ENCODE measurements around the gene BICRA. TPM values are rescaled to one million over a fixed set of nuclear protein-coding genes. Genes with fewer than 3 reads are reported as not detected.
A peak's percentile ranks its signal among the peaks of the same experiment; 100 is the strongest.

The BICRA gene
- total and polyA plus RNA-seq, 9 of the 15 experiments (the other 6 are each of a cell fraction or from before 2014, with no cell fraction given), result 0.01 to 8.8 (median 1.2) TPM

- H4K20me1 ChIP-seq (replicated peaks; ENCODE audit: control insufficient read depth, insufficient read depth, low read length), result no peaks in the 10 kb centered on the region
- no peaks in the 10 kb centered on the region for H3K9me1 ChIP-seq (ENCODE audit: control insufficient read depth, insufficient read depth, low read length)
- no peaks in the 10 kb centered on the region for H3K79me2 ChIP-seq (ENCODE audit: control insufficient read depth, insufficient read depth, low read length)
- in situ Hi-C loops (cut with MboI), result loop anchor here (5.0 kb wide), 1 partner anchor 259 kb away; no protein-coding TSS in a partner anchor
- no peak for ATAC-seq
- H3K27me3 ChIP-seq (ENCODE audit: control insufficient read depth in 2 of 2, insufficient read depth in 2 of 2, low read length in 2 of 2), result no peaks in the 10 kb centered on the region
- no TSS peak for BruUV-seq (replicated peaks)
- no peak overlapping the region for H3K4me2 ChIP-seq (ENCODE audit: insufficient read depth, low read length)
- no peak for FAIRE-seq
- H3K36me3 ChIP-seq (ENCODE audit: control insufficient read depth, insufficient read depth, low read length), result peaks cover 23% of the 10 kb centered on the region; the same call in 2 of the 3 replicates
- TF ChIP-seq EGR1 (conservative IDR thresholded peaks at IDR 0.05) (0 out of 2 replicates have a peak, but pooled peaks have one; percentile 7), TAF9B (IDR thresholded peaks at IDR 0.05; ENCODE audit: partially characterized antibody) (no peak)
- no peak overlapping the region for H3K27ac ChIP-seq (ENCODE audit: extremely low read depth, low read depth, low read length)
- WGBS (ENCODE audit: insufficient coverage, low coverage, missing lambda C conversion rate), result 79% methylated on average over 7 of the region's 8 CpGs
- no peak for DNase-seq (ENCODE audit: extremely low read depth in 1 of 4, low spot score in 3 of 4)
- intact Hi-C loops (cut with micrococcal nuclease), result loop anchor here (5.0 to 10.0 kb wide), 3 partner anchors 94 to 402 kb away; partner anchors contain the start of gene NAPA
- 0 out of 4 replicates have a peak overlapping the region, but pooled peaks of 1 of the 2 experiments have one; percentile 17 for H3K9ac ChIP-seq (ENCODE audit: insufficient read depth in 1 of 2, low read depth in 2 of 2, low read length in 2 of 2)
- H3K4me1 ChIP-seq (replicated peaks in 1 of 2; ENCODE audit: control insufficient read depth in 2 of 2, insufficient read depth in 2 of 2, low read length in 2 of 2), result peaks cover 0 to 24% of the 10 kb centered on the region in 2 experiments; a peak in 2 of 5 replicates
- CTCF ChIA-PET (ENCODE audit: low intra/inter-chr PET ratio), result interaction anchor here (0.8 to 5.6 kb wide), 2 partner anchors 11 to 260 kb away, joined by 3 to 79 read pairs; no protein-coding TSS in a partner anchor
- no peaks in the 10 kb centered on the region for H3K9me3 ChIP-seq (replicated peaks; ENCODE audit: control insufficient read depth, insufficient read depth, low read depth, low read length)
- no peak overlapping the region for H3K4me3 ChIP-seq
- POLR2A ChIA-PET, result interaction anchor here (1.2 kb wide), 1 partner anchor 12 kb away, joined by 4 read pairs; no protein-coding TSS in a partner anchor
- no peak overlapping the region for H2AFZ ChIP-seq (ENCODE audit: low read depth, low read length)
Measured at GRCh38 chr19:47696635-47697034, 87.7 kb downstream of the BICRA start.

DNA sequence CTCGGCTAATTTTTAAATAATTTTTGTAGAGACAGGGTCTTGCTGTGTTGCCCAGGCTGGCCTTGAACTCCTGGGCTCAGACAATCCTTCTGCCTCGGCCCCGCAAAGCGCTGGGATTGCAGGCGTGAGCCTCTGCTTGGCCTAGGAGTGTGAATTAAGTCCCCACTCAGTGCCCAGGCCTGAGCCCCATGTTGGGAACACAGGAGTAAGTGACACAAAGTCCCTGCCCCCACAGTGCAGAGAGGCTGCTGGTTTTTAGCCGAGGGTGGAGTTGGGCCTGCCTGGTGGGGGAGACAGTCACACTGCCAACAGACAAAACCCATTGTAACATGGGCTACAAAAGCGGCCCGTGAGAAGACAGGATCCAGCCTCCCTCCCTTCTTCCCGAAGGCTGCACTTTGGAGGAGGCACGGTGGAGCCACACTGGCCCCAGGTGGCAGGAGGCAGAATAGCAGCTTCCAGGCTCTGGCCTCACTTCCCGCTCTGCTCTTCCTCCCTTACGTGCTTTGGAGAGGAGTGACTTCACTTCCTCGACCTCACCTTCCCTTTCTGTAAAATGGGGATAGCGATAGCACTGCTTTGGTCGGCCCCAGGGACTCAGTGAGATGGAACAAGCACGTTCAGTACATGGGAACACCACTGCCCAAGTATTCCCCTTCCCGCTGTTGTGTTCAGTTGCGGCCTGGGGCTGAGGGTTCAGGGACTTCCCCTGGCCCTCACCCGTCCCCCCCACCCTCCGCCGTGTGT lies 89.1 kb downstream of the BICRA start:
- H3K9me3 ChIP-seq (replicated peaks; ENCODE audit: control insufficient read depth, insufficient read depth, low read depth, low read length), result no peaks in the 10 kb centered on the region
- no peak overlapping the region for H3K27ac ChIP-seq (ENCODE audit: extremely low read depth, low read depth, low read length)
- H2AFZ ChIP-seq (ENCODE audit: low read depth, low read length), result no peak overlapping the region
- no peaks in the 10 kb centered on the region for H4K20me1 ChIP-seq (replicated peaks; ENCODE audit: control insufficient read depth, insufficient read depth, low read length)
- ChIA-PET POLR2A (interaction anchor here (0.6 to 1.0 kb wide), 4 partner anchors 9 to 454 kb away, joined by 3 read pairs; no protein-coding TSS in a partner anchor), CTCF (ENCODE audit: low intra/inter-chr PET ratio) (interaction anchor here (0.6 to 5.6 kb wide), 5 partner anchors 9 to 597 kb away, joined by 3 to 79 read pairs (median 4); no protein-coding TSS in a partner anchor)
- peak overlapping the region in 1 of 2 experiments; percentile 70; a peak in 2 of 4 replicates for H3K9ac ChIP-seq (ENCODE audit: insufficient read depth in 1 of 2, low read depth in 2 of 2, low read length in 2 of 2)
- no peak overlapping the region for H3K4me2 ChIP-seq (ENCODE audit: insufficient read depth, low read length)
- WGBS (ENCODE audit: insufficient coverage, low coverage, missing lambda C conversion rate), result 30% methylated on average over 18 of the region's 21 CpGs
- H3K4me3 ChIP-seq, result no peak overlapping the region
- no peaks in the 10 kb centered on the region for H3K9me1 ChIP-seq (ENCODE audit: control insufficient read depth, insufficient read depth, low read length)
- BruUV-seq (replicated peaks), result no TSS peak
- intact Hi-C loops (cut with micrococcal nuclease), result loop anchor here (1.0 to 10.0 kb wide), 4 partner anchors 96 to 403 kb away; partner anchors contain the start of gene NAPA
- H3K27me3 ChIP-seq (ENCODE audit: control insufficient read depth in 2 of 2, insufficient read depth in 2 of 2, low read length in 2 of 2), result no peaks in the 10 kb centered on the region
- FAIRE-seq, result peak; percentile 94
- no peaks in the 10 kb centered on the region for H3K79me2 ChIP-seq (ENCODE audit: control insufficient read depth, insufficient read depth, low read length)
- in situ Hi-C loops (cut with MboI), result loop anchor here (5.0 kb wide), 1 partner anchor 261 kb away; no protein-coding TSS in a partner anchor
- H3K36me3 ChIP-seq (ENCODE audit: control insufficient read depth, insufficient read depth, low read length), result peaks cover 27% of the 10 kb centered on the region; the same call in 2 of the 3 replicates
- ATAC-seq, result peak; percentile 92
- peak; percentile 82 to 86 (median 83) for DNase-seq (ENCODE audit: extremely low read depth in 1 of 4, low spot score in 3 of 4)
- H3K4me1 ChIP-seq (replicated peaks in 1 of 2; ENCODE audit: control insufficient read depth in 2 of 2, insufficient read depth in 2 of 2, low read length in 2 of 2), result peaks cover 0 to 29% of the 10 kb centered on the region in 2 experiments; a peak in 2 of 5 replicates
- TF ChIP-seq HNRNPL (IDR thresholded peaks at IDR 0.05; ENCODE audit: low read depth, low read length), result no peak
- no peak for TF ChIP-seq SRSF9 (IDR thresholded peaks at IDR 0.05; ENCODE audit: borderline replicate concordance, low read depth, low read length)
- no peak for TF ChIP-seq MYC (IDR thresholded peaks at IDR 0.05; ENCODE audit: low read depth, low read length)
- no peak for TF ChIP-seq MYC (CRISPR knock-in tag; IDR thresholded peaks at IDR 0.05; ENCODE audit: borderline replicate concordance, low read depth)
- TF ChIP-seq FOXM1 (IDR thresholded peaks at IDR 0.05; ENCODE audit: low read depth), result no peak
- no peak for TF ChIP-seq FOXM1 (CRISPR knock-in tag; IDR thresholded peaks at IDR 0.05; ENCODE audit: low read depth)
- TF ChIP-seq SMARCB1 (IDR thresholded peaks at IDR 0.05; ENCODE audit: insufficient read length, low read depth), result no peak
- TF ChIP-seq, protein P1, sequence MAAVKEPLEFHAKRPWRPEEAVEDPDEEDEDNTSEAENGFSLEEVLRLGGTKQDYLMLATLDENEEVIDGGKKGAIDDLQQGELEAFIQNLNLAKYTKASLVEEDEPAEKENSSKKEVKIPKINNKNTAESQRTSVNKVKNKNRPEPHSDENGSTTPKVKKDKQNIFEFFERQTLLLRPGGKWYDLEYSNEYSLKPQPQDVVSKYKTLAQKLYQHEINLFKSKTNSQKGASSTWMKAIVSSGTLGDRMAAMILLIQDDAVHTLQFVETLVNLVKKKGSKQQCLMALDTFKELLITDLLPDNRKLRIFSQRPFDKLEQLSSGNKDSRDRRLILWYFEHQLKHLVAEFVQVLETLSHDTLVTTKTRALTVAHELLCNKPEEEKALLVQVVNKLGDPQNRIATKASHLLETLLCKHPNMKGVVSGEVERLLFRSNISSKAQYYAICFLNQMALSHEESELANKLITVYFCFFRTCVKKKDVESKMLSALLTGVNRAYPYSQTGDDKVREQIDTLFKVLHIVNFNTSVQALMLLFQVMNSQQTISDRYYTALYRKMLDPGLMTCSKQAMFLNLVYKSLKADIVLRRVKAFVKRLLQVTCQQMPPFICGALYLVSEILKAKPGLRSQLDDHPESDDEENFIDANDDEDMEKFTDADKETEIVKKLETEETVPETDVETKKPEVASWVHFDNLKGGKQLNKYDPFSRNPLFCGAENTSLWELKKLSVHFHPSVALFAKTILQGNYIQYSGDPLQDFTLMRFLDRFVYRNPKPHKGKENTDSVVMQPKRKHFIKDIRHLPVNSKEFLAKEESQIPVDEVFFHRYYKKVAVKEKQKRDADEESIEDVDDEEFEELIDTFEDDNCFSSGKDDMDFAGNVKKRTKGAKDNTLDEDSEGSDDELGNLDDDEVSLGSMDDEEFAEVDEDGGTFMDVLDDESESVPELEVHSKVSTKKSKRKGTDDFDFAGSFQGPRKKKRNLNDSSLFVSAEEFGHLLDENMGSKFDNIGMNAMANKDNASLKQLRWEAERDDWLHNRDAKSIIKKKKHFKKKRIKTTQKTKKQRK (IDR thresholded peaks at IDR 0.05; ENCODE audit: borderline replicate concordance, low read depth, low read length), result no peak

Measured in K562 (cell line).